GM18907 (cell line): ENCODE measurements around the gene CD80.
"Not testable (repeated sequence)": the region's sequence is repeated elsewhere in the genome, so short reads cannot be mapped to it uniquely, and the experiment has no call there.

ENCODE experiments used
- ATAC-seq: cut with Tn5 transposase; IDR thresholded peaks from one replicate; pipeline ENCODE4 v1.9.1; 2021; ENCODE audit warnings: mild to moderate bottlenecking, moderate library complexity; ENCODE audit not compliant: unreplicated experiment

CD80 gene

GRCh38 chr3:119559441-119559963 is at the start of gene CD80:
TSS of gene CD80 (minus strand) at chr3:119559614. CDS start at chr3:119557728, 1,886 bp downstream.
- ATAC-seq: peak; percentile 59

- ATAC-seq: no peak
These were observed 49.1 kb upstream of the CD80 start for GRCh38 chr3:119608405-119609000.

- no peak for ATAC-seq
These were observed 45.5 kb upstream of the CD80 start for GRCh38 chr3:119604878-119605277.

- no peak for ATAC-seq
These were observed 43.3 kb upstream of the CD80 start for GRCh38 chr3:119602676-119603075.

- peak; percentile 12 for ATAC-seq
These were observed 41.7 kb upstream of the CD80 start for GRCh38 chr3:119601154-119601553.

GRCh38 chr3:119600732-119601131 is 41.3 kb upstream of the CD80 start:
- ATAC-seq: peak; percentile 62

GRCh38 chr3:119599558-119600174 is 40.3 kb upstream of the CD80 start:
- ATAC-seq: no peak

- ATAC-seq: peak; percentile 66
These were observed 39.1 kb upstream of the CD80 start for GRCh38 chr3:119598410-119599098.

GRCh38 chr3:119597548-119598288 is 38.3 kb upstream of the CD80 start, which contains the start of gene PLA1A:
TSS of gene PLA1A (plus strand) at chr3:119597885. CDS start at chr3:119597914, 29 bp downstream.
- ATAC-seq: peak; percentile 16

GRCh38 chr3:119596398-119596797 is 37.0 kb upstream of the CD80 start:
- ATAC-seq: no peak

GRCh38 chr3:119595639-119596334 is 36.4 kb upstream of the CD80 start:
- no peak for ATAC-seq

- ATAC-seq: not testable (repeated sequence)
These were observed 35.5 kb upstream of the CD80 start for GRCh38 chr3:119594929-119595328.

GRCh38 chr3:119594066-119594465 is 34.7 kb upstream of the CD80 start:
- ATAC-seq: no peak

GRCh38 chr3:119592861-119593260 is 33.4 kb upstream of the CD80 start:
- ATAC-seq: no peak

- no peak for ATAC-seq
These were observed 31.3 kb upstream of the CD80 start for GRCh38 chr3:119590706-119591105.

GRCh38 chr3:119589102-119589773 is 29.8 kb upstream of the CD80 start:
- ATAC-seq: no peak

- no peak for ATAC-seq
These were observed 28.7 kb upstream of the CD80 start for GRCh38 chr3:119588112-119588511.

GRCh38 chr3:119586733-119587172 is 27.3 kb upstream of the CD80 start:
- no peak for ATAC-seq

GRCh38 chr3:119585856-119586570 is 26.6 kb upstream of the CD80 start:
- no peak for ATAC-seq
